ENCODE results near the gene PRM2.

Gene PRM2

DNA sequence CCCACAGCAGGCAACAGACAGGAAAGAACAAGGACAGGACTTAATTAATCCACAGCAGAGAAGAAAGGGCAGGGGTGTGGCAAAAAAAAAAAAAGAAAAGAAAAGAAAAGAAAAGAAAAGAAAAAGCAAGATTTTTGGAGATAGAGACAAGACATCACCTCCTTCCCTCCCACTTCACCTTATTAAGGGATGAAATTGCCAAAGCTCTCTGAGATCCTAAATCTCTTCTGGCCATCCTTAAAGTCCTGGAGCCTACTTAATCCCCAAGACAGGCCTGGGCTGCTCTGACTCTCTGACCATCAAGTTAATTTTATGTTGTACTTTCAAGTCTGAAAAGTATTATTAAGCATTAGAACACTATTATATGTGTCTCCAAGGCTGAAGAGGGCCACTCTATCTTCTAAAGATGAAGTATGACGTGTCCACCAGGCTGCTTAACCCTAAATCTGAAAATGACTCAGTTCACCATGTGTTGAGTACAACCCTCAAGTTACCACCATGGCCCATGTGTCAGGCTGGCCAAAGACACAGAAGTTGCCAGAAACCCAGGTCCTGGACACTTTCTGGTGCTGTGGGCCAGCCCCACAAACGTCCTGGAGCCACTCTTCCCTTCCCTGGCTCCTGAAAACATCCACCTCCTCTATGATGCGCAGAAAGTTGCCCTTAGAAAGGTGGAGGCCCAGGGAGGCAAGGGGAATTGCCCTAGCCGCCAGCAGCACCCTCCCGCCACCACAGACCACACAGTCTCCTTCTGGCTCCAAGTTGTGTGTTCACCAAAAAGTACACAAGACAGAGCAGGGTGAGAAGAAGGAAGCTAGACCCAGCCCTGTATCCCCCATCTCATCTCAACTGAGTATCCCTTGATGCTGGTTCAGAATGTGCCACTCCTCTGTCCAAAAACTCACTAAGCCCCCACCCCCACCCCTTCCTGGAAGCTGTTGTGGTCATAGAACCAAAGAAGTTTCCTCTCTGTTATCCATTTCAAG lies 23.0 kb downstream of the PRM2 start:
- peak overlapping the region; percentile 39 for H3K4me3 ChIP-seq (ENCODE audit: low read length)
- DNase-seq (ENCODE audit: low read depth): peak; percentile 47
- TF ChIP-seq, protein P1, sequence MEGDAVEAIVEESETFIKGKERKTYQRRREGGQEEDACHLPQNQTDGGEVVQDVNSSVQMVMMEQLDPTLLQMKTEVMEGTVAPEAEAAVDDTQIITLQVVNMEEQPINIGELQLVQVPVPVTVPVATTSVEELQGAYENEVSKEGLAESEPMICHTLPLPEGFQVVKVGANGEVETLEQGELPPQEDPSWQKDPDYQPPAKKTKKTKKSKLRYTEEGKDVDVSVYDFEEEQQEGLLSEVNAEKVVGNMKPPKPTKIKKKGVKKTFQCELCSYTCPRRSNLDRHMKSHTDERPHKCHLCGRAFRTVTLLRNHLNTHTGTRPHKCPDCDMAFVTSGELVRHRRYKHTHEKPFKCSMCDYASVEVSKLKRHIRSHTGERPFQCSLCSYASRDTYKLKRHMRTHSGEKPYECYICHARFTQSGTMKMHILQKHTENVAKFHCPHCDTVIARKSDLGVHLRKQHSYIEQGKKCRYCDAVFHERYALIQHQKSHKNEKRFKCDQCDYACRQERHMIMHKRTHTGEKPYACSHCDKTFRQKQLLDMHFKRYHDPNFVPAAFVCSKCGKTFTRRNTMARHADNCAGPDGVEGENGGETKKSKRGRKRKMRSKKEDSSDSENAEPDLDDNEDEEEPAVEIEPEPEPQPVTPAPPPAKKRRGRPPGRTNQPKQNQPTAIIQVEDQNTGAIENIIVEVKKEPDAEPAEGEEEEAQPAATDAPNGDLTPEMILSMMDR (conservative IDR thresholded peaks at IDR 0.05; ENCODE audit: low read length): no peak

GRCh38 chr16:11252482-11252931 lies 23.8 kb downstream of the PRM2 start:
- no peak for DNase-seq (ENCODE audit: low read depth)
- TF ChIP-seq, protein P1 (conservative IDR thresholded peaks at IDR 0.05; ENCODE audit: low read length): no peak
- no peak overlapping the region for H3K4me3 ChIP-seq (ENCODE audit: low read length)

DNA sequence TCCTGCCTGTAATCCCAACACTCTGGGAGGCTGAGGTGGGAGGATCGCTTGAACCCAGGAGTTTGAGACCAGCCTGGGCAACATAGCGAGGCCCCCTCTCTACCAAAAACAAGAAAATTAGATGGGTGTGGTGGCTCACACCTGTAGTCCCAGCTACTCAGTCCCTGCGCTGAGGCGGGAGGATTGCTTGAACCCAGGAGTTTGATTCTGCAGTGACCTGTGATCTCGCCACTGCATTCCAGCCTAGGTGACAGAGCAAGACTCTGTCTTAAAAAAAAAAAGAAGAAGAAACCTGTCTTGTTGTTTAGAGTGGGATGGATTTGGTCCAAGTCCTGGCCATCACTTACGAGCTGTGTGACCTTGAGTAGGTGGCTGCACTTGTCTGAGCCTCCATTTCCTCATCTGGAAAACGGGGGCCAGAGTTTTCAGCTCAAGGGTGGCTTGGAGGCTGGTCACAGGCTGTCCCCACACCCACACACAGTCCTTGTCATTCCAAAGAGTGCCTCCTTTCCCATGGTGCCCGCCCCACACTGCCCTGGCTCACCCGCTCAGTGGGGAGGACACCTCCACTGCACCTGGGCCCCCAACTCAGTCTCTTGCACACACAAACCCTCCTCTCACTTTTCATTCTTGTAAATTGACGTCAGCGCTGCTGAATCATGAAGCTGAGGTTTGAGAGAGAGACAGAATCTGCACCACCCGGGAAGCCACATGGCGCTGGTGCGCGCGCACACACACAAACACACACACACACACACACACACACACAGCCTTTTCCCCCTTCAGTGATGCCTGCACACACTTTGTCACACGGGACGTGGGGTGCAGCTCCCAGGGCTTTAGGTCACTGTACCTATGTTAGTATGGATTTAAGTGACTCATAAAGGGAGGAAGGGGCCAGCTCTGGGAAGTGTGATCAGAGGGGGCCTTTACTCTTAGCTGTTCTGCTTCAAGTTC lies 24.5 kb downstream of the PRM2 start:
- DNase-seq (ENCODE audit: low read depth): peak; percentile 61
- TF ChIP-seq, protein P1 (conservative IDR thresholded peaks at IDR 0.05; ENCODE audit: low read length): no peak
- no peak overlapping the region for H3K4me3 ChIP-seq (ENCODE audit: low read length)

GRCh38 chr16:11250786-11251524 lies 25.3 kb downstream of the PRM2 start:
- no peak overlapping the region for H3K4me3 ChIP-seq (ENCODE audit: low read length)
- DNase-seq (ENCODE audit: low read depth): no peak
- TF ChIP-seq, protein P1 (conservative IDR thresholded peaks at IDR 0.05; ENCODE audit: low read length): no peak

DNA sequence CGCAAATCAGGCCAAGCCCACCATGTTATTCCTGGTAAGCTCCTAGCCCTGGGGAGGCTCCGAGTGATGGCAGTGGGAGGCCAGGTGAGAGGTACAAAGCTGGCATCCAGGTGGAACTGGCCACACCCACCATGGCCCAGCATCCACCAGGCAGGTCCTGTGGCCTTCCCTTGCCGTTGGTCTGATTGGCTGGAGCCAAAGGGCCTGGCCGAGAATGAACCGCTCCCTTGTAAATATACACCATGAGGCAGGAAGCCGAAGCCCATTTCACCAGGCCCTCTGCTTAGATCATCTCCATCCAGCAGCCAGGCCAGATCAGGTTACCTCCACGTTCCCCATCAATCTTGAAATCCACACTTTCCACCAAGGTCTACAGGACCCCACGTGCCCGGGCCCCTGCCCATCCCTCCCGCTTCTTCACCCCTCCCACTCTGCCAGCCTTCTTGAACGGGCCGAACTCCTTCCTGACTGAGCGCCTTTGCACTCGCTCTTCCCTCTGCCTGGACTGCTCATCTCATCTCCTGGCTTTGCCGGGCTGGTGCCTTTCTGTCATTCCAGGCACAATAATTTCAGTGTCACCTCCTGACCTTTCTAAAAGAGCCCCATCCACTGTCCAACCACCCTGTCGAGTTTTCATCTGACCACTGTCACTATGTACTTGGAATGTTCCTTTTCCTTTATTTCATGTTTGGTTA lies 26.0 kb downstream of the PRM2 start:
- H3K4me3 ChIP-seq (ENCODE audit: low read length): no peak overlapping the region
- TF ChIP-seq, protein P1 (conservative IDR thresholded peaks at IDR 0.05; ENCODE audit: low read length): no peak
- DNase-seq (ENCODE audit: low read depth): no peak

Data from AG10803 (cell line).